Transverse colon (tissue), 4 donors: ENCODE results near the gene ZNF835.

ENCODE experiments used
- CTCF ChIP-seq, 5 experiments: fragments of 200-600 bp in 3 of 5; fragments of 450-650 bp in 2 of 5; sonication (generic) in 3 of 5; IDR thresholded peaks; 1 replicate in 2 of 5; 2 replicates in 3 of 5; pipeline ENCODE4 v1.5.1; 2016 to 2017; ENCODE audit warnings: antibody characterized with exemption in 5 of 5, inconsistent platforms in 3 of 5, mild to moderate bottlenecking in 2 of 5, moderate library complexity in 1 of 5
- POLR2A ChIP-seq: fragments of 450-650 bp; IDR thresholded peaks from one replicate; pipeline ENCODE4 v1.6.1; 2016; ENCODE audit warnings: antibody characterized with exemption, mild to moderate bottlenecking, moderate library complexity
- POLR2AphosphoS5 ChIP-seq, 3 donors: sonication (generic); formaldehyde crosslinking; IDR thresholded peaks; one replicate each; pipeline ENCODE4 v1.6.1; 2016; ENCODE audit warnings: antibody characterized with exemption in 3 of 3

DNA sequence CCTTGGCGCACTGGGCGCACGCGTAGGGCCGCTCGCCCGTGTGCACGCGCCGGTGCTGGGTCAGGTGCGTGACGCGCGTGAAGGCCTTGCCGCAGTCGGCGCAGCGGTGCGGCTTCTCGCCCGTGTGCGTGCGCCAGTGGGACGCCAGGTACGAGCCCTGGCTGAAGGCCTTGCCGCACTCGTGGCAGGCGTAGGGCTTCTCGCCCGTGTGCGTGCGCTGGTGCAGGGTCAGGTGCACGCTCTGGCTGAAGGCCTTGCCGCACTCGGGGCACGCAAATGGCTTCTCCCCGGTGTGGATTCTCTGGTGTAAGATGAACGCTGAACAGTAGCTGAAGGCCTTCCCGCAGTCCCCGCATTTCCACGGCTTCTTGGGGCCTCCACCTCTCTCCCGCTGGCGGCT lies 7.0 kb downstream of the ZNF835 start:
- TF ChIP-seq CTCF (IDR thresholded peaks at IDR 0.05) (no peak), POLR2A (no peak), POLR2AphosphoS5 (IDR thresholded peaks at IDR 0.05) (no peak)
